ENCODE results near the gene BRD3OS. TPM values are rescaled to one million over a fixed set of nuclear protein-coding genes. Genes with fewer than 3 reads are reported as not detected.
A peak's percentile ranks its signal among the peaks of the same experiment; 100 is the strongest.

Gene BRD3OS
- total RNA-seq, 3 donors from 2014 or later: 3.6 to 17.6 (median 4.9) TPM

- no peak for ATAC-seq
- Histone ChIP-seq H3K36me3 (ENCODE audit: low read depth) (no peaks in the 10 kb centered on the region), H3K4me1 (ENCODE audit: low read depth) (peaks cover 10% of the 10 kb centered on the region), H3K9me3 (no peaks in the 10 kb centered on the region), H3K4me3 (no peak overlapping the region)
- TF ChIP-seq, protein P1, sequence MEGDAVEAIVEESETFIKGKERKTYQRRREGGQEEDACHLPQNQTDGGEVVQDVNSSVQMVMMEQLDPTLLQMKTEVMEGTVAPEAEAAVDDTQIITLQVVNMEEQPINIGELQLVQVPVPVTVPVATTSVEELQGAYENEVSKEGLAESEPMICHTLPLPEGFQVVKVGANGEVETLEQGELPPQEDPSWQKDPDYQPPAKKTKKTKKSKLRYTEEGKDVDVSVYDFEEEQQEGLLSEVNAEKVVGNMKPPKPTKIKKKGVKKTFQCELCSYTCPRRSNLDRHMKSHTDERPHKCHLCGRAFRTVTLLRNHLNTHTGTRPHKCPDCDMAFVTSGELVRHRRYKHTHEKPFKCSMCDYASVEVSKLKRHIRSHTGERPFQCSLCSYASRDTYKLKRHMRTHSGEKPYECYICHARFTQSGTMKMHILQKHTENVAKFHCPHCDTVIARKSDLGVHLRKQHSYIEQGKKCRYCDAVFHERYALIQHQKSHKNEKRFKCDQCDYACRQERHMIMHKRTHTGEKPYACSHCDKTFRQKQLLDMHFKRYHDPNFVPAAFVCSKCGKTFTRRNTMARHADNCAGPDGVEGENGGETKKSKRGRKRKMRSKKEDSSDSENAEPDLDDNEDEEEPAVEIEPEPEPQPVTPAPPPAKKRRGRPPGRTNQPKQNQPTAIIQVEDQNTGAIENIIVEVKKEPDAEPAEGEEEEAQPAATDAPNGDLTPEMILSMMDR (IDR thresholded peaks at IDR 0.05): no peak
- DNase-seq: peak in 1 of 3 donors; percentile 31
- intact Hi-C loops (cut with DNase I, micrococcal nuclease): no loop called here
Measured at GRCh38 chr9:133978226-133978898, 46.9 kb upstream of the BRD3OS start.

DNA sequence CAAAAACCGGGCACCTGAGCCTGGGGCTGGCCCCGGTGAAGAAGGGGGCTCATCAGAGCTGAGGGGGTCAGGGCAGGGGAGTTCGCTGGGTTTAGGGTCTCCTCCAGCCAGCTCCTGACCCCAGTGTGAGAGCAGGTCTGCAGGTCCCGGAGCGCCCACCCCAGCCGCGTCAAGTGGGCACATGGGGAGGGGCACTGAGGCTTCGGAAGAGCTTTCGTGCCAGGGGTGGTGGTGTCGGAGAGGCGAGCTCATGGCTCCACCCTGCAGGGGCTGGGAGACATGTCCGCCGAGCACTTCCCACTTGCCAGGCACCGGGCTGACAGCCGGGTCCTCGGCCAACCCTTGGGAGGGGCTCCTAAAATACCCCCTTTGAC lies 46.4 kb upstream of the BRD3OS start:
- H3K9me3 ChIP-seq: no peaks in the 10 kb centered on the region
- TF ChIP-seq, protein P1 (IDR thresholded peaks at IDR 0.05): no peak
- DNase-seq (no peak), ATAC-seq (no peak)
- H3K4me1 ChIP-seq (ENCODE audit: low read depth): peaks cover 7% of the 10 kb centered on the region
- no peaks in the 10 kb centered on the region for H3K36me3 ChIP-seq (ENCODE audit: low read depth)
- H3K4me3 ChIP-seq: no peak overlapping the region
- intact Hi-C loops (cut with DNase I, micrococcal nuclease): no loop called here

DNA sequence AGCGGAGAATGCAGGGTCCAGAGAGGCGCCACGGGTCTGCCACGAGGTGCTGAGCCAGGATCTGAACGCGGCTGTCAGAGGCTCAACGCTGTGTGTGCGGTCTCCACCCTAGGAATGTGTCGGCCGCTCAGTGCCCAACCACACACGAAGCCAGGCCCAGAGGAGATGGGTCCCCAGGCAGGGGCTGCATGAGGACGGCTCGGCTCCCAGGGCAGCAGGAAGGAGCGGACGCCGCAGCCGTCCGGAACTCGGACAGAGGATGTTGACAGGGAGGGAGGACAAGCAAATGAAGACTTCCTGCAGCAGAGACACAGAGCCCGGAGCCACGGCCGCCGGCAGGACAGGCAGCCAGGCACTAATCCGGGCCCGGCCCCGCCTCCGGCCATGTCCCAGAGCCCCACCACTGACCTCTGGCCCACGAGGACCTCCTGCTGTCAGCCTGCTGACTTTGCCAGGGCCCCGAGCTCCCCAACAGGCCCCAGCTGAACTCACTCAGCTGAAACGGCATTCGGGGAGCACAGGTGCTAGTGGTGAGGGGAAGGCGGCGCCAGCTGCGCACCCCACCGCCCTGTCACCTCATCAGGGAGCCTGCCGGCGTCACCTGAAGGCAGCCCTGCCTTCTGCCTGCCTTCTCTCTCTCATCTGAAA lies 45.9 kb upstream of the BRD3OS start:
- peaks cover 1% of the 10 kb centered on the region for H3K4me1 ChIP-seq (ENCODE audit: low read depth)
- H3K4me3 ChIP-seq: no peak overlapping the region
- no peaks in the 10 kb centered on the region for H3K9me3 ChIP-seq
- ATAC-seq (peak; percentile 41), DNase-seq (peak in 2 of 3 donors; percentile 35 to 59)
- no peaks in the 10 kb centered on the region for H3K36me3 ChIP-seq (ENCODE audit: low read depth)
- TF ChIP-seq, protein P1 (IDR thresholded peaks at IDR 0.05): no peak
- intact Hi-C loops (cut with DNase I, micrococcal nuclease): no loop called here

DNA sequence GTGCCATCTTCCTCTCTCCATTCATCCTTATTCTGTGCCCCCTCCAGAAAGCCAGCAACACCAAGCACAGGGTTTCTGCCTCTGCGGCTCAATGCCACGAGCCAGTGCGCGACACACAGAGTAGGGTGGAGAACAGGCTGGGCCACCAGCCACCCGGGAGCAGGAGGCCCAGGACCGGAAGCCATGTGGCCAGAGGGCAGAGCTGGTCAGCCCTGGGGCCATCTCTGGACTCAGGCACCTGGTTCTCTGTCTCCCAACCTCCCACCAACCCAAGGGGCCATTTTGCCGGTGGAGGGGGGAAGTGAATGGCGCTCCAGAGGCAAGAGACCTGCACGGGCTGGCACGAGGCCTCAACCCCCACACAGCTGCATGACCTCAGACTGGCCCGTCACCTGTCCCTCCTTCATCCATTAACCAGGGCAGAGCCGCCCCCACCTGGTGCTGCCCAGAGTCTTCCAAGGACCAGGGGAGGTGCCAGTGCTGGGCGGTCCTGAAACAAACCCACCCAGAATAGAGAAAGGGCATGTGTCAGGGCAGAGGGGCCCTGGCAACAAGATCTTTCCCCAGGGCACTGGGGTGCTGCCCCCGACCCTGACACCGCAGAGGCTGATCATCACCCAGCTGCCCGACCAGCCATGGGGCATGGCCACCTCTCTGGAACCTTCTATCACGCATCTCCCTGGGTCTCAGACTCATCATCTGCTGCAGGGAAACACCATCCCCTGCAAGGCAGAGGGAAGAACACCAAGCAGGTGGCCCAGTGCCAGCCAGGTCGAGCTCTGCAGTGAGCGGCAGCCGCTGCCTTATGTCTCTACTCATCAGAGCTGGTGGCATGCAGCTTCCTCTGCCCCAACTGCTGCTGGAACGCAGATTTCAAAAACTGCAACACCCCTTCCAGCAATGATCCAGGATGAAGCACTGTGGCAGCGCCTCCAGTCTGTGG lies 45.1 kb upstream of the BRD3OS start:
- H3K4me3 ChIP-seq: no peak overlapping the region

More for the DNA sequence above, 45.1 kb upstream of the BRD3OS start:
- ATAC-seq (peak; percentile 11), DNase-seq (peak in 2 of 3 donors; percentile 26 to 43)
- Histone ChIP-seq H3K36me3 (ENCODE audit: low read depth) (no peaks in the 10 kb centered on the region), H3K4me1 (ENCODE audit: low read depth) (no peaks in the 10 kb centered on the region), H3K9me3 (no peaks in the 10 kb centered on the region)
- intact Hi-C loops (cut with DNase I, micrococcal nuclease): no loop called here
- TF ChIP-seq, protein P1 (IDR thresholded peaks at IDR 0.05): no peak

All from mucosa of descending colon (tissue), 3 donors.